GM18498 (cell line): ENCODE measurements around the gene SDS.

ENCODE experiments used
- ATAC-seq: cut with Tn5 transposase; IDR thresholded peaks from one replicate; pipeline ENCODE4 v1.9.1; 2021; ENCODE audit warnings: mild to moderate bottlenecking, moderate library complexity; ENCODE audit not compliant: unreplicated experiment

SDS gene, protein sequence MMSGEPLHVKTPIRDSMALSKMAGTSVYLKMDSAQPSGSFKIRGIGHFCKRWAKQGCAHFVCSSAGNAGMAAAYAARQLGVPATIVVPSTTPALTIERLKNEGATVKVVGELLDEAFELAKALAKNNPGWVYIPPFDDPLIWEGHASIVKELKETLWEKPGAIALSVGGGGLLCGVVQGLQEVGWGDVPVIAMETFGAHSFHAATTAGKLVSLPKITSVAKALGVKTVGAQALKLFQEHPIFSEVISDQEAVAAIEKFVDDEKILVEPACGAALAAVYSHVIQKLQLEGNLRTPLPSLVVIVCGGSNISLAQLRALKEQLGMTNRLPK

DNA sequence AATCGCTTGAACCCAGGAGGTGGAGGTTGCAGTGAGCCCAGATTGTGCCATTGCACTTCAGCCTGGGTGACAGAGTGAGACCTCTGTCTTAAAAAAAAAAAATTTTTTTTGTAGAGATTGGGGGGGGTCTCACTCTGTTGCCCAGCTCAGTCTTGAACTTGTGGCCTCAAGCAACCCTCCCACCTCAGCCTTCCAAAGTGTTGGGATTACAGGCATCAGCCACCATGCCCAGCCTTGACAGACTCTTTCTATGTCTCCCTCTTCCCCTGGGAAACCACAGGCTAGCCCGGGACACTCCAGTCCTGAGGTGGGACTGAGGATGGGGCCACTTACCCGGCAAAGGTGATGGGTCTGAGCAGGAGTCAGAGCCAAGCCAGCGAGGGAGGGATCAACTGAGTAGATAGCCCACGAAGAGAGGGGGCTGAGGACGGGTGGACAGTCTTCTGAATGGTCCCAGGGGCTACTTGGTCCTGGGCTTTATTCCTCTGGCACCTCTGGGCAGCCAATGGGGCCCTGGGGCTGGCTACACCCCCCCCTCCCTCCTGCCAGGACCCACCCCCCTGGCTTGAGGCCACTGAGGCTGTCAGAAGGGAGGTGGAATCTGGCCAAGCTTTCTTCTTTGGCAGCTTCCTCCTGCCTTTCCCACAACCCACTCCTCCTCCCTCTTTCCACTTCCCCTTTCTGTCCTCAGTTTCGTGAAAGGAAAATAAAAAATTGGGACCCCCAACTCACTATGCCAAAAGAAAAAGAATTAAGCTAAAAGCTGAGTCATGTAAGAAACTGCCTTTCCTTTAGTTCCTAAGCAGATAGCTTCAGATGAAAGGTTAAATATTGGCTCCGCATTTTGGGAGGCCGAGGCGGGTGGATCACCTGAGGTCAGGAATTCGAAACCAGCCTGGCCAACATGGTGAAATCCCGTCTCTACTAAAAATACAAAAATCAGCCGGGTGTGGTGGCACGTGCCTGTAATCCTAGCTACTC lies at the start of gene SDS:
Gene SDS (minus strand): TSS at position 453 of the 981 bp plus-strand sequence. CDS start 4,179 bp downstream, outside the sequence.
- ATAC-seq = no peak

DNA sequence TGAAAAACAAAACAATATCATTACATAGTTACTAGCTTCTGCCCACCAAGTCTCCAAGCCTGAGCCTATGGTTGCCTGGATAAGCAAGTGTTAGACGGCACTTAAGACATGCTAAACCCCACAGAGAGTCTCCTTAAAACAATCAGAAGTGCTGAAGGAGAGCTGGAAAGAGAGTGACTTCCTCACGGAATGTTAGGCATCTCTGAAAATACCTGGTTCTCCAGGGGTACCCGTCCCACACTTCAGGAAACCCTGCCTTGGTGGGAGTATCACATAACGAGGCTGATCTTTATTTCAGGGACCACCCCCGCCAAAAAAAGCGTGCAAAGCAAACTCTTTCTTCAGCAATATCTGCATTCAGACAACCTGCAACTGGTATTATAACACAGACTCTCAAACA lies 49.6 kb upstream of the SDS start:
- ATAC-seq = no peak

DNA sequence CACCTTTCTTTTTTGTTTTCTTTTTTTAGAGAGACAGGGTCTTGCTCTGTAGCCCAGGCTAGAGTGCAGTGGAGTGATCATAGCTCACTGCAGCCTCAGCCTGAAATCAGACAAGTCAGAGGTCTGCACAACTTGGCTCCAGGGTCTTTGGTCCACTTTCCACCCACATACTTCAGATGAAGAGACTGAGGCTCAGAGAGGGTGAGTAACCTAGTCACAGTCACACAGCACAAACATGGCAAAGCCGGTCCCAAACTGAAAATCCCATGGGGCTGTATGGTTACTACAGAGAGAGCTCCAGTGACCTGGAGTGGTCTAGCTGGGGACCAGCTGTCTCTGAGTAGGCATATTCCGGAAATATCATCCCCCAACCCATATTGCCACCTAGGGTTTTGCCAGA lies 48.8 kb upstream of the SDS start:
- ATAC-seq = no peak

DNA sequence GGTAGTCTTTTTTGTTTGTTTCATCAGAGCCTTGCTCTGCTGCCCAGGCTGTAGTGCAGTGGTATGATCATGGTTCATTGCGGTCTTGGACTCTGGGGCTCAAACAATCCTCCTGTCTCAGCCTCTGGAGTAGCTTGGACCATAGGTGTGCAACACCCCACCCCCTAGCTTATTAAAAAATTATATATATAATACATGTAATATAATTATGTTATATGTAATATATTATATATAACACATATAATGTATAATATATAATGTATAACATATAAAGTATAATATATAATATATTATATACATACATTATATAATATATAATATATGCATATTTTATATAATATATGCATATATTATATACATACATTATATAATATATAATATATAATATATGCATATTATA lies 46.2 kb upstream of the SDS start:
- ATAC-seq = no peak

DNA sequence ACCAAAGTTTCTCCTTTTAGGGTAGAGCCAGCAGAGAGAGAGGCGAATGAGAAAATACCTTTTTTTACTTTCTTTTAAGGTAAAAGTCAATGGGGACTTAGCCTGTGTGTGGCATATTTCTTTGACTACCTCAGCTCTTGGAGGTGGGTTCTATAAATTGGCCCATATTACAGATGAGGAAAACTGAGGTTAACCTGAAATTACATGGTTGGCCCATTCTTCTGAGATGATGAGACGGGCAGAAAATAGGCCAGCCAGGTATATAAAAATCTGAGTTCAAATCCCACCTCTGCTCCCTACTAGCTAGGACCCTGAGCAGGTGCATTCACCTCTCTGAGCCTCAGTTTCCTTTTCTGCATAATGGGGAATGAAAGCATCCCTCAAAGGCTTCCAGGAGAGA lies 45.6 kb upstream of the SDS start:
- no peak for ATAC-seq

DNA sequence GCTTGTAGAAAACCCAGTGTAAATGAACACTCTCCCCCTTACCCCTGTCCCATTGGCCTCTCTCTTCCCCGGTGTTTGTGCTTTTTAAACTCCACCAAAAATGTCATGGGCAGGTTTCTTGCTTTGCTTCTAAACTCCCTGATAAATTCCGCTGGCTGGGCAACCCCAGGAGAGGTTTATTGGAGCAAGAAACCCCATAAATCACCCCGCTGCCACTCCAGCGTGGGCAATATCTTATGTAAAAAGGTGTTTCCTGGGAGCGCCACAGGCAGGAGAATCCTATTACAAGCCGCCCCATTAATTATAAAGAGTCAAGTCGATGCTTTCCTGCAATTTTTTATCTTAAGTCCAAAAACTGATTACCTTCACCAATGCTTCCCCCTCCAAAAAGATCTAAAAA lies 45.2 kb upstream of the SDS start:
- no peak for ATAC-seq

DNA sequence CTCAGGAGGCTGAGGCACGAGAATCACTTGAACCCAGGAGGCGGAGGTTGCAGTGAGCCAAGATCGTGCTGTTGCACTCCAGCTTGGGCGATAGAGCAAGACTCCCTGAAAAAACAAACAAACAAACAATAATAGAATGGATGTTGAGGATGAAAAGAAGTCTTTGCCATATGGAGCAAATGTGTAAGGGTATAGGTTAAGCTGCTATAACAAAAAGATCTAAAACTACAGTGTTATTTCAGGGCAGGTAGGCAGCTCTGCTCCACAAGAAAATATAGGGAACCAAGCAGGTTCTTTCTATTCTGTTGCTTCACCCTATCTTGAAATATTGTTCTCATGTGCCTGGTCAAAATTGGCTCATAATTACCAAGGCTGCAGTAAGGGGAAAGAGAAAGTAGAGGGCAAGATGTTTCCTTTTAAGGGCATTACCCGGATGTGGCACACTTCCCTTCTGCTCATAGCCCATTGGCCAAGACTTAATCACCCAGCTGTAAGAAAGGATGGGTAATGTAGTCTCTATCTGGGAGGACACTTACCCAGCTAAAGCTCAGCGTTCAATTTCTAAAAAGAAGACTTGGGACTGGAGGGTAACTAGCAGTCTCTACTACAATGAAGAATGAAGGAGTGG lies 42.0 kb upstream of the SDS start:
- no peak for ATAC-seq

DNA sequence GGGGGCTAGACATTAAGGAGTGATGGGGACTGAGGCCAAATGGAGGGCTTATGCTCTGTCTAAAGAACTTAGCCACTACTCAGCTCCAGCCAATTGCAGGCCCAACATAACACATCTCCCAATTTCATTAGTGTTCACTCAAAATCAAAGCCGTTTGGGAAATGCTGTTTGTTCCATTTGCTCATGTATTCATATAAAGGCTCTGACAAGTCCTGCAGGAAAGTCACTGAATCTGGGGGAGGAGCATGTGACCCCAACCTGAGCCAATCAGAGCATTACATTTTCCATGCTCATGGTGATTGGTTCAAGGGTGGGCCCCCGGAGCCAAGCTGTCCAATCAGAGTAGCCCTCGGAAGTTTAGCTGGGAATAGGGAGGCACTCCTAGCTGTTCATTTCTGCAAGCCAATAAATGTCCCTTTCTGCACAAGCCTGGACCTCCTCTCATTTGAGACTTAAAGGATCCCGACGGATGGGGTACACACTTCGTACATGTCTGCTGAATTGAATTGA lies 39.4 kb upstream of the SDS start:
- no peak for ATAC-seq

DNA sequence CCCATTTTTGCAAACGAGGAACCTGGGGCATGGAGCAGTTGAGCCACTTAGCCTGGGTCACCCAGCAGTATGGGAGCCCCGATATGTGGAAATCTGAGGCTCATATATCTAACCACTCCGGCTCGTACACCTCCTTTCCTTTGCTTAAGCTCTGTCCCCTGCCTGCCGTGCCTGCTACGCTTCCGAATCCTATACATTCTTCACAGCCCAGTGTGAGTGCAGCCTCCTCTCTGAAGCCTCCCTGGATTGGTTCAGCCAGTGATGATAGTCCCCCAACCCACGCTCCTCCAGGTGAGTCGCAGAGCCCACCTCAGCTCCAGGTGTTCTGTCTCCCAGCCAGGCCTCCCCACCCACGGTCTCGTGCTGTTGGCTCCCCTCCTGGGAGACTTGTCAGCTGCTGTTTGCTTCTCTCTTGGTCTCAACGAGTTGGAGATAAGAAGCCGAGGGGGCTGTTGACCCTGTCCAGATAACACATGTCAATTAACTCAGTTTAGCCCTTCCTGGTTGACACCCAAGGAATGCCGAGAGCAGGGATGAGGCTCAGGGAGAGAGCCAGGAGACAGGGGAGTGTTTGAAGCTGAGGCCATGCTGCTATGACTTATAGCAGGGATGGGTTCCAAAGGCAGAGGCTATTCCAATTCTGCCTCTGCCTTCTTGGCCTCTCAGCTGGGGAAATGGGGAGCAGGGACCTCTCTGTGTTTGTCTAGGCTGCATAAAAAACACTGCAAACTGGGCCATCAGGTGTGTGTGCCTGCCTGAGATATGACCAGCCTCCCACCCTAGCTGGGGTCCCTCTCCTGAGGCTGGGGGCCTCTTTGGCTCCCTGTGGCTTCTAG lies 37.5 kb upstream of the SDS start:
- no peak for ATAC-seq

DNA sequence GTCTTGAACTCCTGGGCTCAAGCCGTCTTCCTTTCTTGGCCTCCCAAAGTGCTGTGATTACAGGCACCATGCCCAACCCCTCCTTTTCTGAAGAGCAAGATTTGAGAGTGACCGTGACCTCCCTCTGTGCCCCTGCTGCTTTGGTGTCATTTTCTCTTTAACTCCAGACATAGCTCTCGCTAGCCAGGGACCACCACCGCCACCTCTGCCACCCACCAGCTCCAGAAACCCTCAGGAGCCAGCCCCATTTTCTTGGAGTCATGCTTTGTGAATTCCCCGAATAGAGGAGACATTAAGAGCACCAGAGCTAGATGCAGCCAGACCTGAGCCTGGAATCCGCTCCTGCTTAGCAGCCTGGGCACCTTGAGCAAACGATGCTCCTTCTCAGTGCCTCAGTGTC lies 36.6 kb upstream of the SDS start:
- no peak for ATAC-seq

DNA sequence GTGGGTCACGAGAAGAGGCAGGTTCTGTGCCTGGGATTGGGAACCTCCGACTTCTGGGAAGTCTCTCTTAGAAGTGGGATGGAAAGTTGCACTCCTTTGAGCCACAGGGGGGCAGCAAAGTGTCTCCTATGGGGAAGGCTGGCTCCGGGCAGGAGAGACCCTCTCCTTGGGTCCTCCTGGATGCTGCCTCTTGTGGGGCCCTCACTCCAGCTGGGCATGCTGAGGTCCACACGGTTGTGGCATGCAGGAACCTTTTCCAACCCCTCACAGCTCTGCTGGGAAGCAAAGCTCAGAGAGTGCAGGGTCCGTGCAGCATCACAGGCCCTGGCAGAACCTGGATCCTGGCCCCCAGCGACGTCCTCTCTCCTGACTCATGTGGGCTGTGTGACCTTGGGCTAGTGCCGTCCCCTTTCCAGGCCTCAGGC lies 35.9 kb upstream of the SDS start:
- no peak for ATAC-seq

DNA sequence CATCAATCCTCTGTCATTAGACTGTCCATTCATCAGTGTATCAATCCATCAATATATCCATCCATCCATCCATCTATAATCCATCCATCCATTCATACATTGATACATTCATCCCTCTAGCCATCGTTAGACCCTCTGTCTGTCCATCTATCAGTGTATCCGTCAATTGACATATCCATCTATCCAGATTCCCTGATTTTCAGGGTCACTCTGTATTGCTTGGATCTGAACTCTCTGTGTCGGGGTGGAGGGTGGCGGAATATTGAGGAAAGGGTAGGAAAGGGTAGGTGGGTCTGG lies 35.6 kb upstream of the SDS start:
- ATAC-seq = no peak

DNA sequence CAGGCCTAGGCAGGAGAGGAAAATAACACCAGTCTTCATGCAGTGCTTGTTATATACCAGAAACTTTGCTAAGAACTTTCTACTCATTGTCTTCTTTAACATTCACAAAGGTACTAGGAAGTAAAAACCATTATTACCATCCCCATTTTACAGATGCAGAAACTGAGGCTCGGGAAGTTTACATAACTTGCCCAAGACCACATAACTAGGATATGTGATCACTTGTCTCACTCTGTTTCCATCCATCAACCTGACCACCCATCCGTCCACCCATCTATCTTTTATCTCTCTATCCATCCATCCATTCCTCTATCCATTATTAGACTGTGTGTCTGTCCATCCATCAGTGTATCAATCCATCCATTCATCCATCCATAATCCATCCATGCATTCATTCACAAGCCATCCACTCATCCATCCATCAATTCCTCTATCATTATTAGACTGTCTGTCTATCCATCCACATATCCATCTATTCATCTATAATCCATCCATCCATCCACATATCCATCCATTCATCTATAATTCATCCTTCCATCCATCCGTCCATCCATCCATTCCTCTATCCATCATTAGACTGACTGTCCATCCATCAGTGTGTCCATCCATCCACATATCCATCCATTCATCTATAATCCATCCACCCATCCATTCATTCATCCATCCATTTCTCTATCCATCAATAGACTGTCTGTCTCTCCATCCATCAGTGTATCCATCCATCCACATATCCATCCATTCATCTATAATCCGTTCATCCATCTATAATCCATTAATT lies 35.0 kb upstream of the SDS start:
- ATAC-seq = no peak

DNA sequence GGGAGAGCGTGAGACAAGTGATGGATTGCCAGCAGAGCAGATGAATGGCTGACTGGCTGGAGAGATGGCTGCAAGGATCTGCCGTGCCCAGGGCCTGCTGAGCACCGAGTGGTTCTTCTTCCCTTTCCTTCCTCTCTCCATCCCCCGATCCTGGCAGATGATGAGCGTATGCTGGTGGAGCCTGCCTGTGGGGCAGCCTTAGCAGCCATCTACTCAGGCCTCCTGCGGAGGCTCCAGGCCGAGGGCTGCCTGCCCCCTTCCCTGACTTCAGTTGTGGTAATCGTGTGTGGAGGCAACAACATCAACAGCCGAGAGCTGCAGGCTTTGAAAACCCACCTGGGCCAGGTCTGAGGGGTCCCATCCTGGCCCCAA lies 34.0 kb upstream of the SDS start:
- no peak for ATAC-seq

DNA sequence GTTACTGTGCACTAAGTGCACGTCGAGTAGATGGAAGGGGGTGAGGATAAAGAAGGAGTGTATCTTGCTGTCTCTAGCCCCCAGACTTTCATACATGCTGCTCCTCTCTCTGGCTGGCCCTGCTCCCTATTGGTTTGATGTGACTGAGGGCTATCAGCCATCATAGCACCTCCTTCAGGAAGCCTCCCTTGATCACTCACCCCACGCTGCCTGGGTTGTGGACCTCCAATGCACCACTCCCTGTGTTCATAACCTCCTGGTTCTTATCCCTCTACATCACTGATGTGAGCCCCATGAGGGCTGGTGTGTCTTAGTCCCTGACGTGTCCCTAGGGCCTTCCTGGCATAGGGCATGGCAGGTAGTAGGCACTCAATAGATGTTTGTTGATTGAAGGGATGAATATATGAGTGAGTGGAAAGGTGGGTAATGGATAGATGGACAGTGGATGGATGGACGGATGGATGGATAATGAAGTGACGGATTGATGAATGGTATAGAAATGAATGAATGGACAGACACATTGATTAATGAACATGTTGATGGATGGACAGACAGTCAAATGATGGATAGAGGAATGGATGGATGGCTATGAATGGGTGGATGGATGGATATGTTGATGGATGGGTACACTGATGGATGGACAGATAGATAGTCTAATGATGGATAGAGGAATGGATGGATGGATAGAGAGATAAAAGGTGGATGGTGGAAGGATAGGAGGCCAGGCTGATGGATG lies 33.5 kb upstream of the SDS start:
- ATAC-seq = no peak

DNA sequence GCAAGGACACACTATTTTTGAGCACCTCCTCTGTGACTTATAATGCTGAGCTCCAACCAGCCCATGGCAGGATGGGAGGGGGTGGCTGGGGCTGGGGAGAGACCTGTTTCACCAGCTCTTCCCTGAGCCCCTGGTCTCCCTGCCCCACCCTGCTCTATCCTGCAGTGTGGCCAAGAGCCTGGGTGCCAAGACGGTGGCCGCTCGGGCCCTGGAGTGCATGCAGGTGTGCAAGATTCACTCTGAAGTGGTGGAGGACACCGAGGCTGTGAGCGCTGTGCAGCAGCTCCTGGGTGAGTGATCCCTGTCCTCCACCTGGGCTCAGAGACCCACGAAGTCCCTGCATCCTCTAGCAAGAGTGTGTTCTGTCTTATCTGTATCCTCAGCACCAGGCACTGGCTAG lies 32.9 kb upstream of the SDS start:
- ATAC-seq = no peak

DNA sequence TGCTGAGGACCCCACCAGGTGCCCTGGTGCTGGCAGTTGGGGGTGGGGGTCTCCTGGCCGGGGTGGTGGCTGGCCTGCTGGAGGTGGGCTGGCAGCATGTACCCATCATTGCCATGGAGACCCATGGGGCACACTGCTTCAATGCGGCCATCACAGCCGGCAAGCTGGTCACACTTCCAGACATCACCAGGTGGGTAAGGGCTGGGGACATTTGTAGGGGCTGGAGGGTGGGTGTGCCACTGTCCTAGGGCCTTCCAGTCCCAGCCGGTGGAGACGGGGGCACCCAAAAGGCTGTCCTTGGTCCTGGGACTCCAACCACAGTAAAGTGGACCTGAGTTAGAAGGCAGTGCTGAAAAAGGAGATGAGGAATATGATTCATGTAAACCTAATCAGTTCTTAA lies 31.7 kb upstream of the SDS start:
- no peak for ATAC-seq

DNA sequence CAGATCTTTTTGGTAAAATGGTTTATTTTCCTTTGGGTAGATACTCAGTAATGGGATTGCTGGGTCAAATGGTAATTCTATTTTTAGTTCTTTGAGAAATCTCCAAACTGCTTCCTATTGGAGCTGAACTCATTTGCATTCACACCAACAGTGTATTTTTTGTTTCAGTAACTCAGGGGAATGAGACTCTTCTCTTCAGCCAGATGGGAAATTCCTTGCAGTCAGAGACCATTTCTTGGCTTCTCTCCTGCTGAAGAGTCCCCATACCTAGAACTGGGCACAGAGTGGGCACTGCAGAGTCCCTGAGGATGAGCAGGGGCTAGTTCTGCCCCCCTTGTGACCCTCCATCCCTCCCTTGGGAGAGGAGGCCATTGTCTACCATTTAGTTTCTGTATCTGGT lies 29.3 kb upstream of the SDS start:
- no peak for ATAC-seq

DNA sequence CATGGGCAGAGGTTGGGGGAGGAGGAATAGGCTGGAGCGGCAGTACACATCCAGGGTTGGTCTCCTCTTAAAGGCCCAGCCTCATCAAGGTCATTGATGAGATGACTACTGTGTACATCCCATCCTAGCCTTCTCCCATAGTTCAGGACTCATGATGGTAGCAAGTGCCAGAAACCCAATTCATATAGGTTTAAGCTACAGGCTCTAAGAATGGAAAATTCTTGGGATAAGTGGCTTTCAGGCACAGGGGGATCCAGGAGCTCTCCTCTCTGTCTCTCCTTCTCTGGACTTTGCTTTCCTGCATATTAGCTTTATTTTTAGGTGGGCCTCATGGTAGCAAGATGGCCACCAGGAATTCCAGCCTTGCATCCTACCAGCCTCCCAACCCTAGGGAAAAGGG lies 24.8 kb upstream of the SDS start:
- no peak for ATAC-seq
